CD14-positive monocyte (primary cell): ENCODE measurements around the gene SCRN2. TPM values are rescaled to one million over a fixed set of nuclear protein-coding genes. Genes with fewer than 3 reads are reported as not detected.

Experiments used
- DNase-seq, 3 donors: peaks; one replicate each; pipeline ENCODE4 v3.0.0-alpha.2; 2011 to 2022
- H2AFZ ChIP-seq: 2 replicates; pipeline ENCODE4 v1.6.0; 2012; ENCODE audit warnings: mild to moderate bottlenecking, low read depth, low read length, inconsistent platforms; ENCODE audit not compliant: insufficient read depth, poor library complexity, severe bottlenecking
- H3K27ac ChIP-seq, 2 donors: 1 replicate in 1 of 2; 2 replicates in 1 of 2; pipeline ENCODE4 v1.5.1; 2012 to 2013; ENCODE audit warnings: low read length in 2 of 2, control low read depth in 1 of 2, inconsistent platforms in 1 of 2, low read depth in 1 of 2, mild to moderate bottlenecking in 1 of 2
- H3K27me3 ChIP-seq, 2 donors: one replicate each; pipeline versions ENCODE4 v1.6.0 to v1.6.1; 2011 to 2013; ENCODE audit warnings: low read length in 2 of 2; ENCODE audit not compliant: control insufficient read depth in 2 of 2, insufficient read depth in 2 of 2
- H3K36me3 ChIP-seq, 2 donors: replicated peaks in 1 of 2; 1 replicate in 1 of 2; 2 replicates in 1 of 2; pipeline versions ENCODE4 v1.5.1 to v1.6.1; 2012 to 2013; ENCODE audit warnings: low read length in 2 of 2, control low read depth in 1 of 2, inconsistent platforms in 1 of 2, mild to moderate bottlenecking in 1 of 2; ENCODE audit not compliant: insufficient read depth in 2 of 2, control insufficient read depth in 1 of 2
- H3K4me1 ChIP-seq, 2 donors: 1 replicate in 1 of 2; 2 replicates in 1 of 2; pipeline versions ENCODE4 v1.5.1 to v1.6.1; 2012 to 2013; ENCODE audit warnings: low read length in 2 of 2, control low read depth in 1 of 2, inconsistent platforms in 1 of 2, mild to moderate bottlenecking in 1 of 2, moderate library complexity in 1 of 2; ENCODE audit not compliant: insufficient read depth in 2 of 2, control insufficient read depth in 1 of 2
- H3K4me2 ChIP-seq: replicated peaks from 2 replicates; pipeline ENCODE3; 2012; ENCODE audit warnings: low read length, moderate library complexity, mild to moderate bottlenecking; ENCODE audit not compliant: poor library complexity, severe bottlenecking; ENCODE audit errors: extremely low read depth
- H3K4me3 ChIP-seq, 3 experiments: fragments of 200-600 bp in 1 of 3; sonication (generic) in 1 of 3; replicated peaks in 1 of 3; 1 replicate in 2 of 3; 2 replicates in 1 of 3; pipeline ENCODE4 v1.5.1; 2011 to 2013; ENCODE audit warnings: low read length in 3 of 3, mild to moderate bottlenecking in 3 of 3, control low read depth in 2 of 3, low read depth in 2 of 3, inconsistent platforms in 1 of 3, moderate library complexity in 1 of 3
- H3K79me2 ChIP-seq: 2 replicates; pipeline ENCODE4 v1.6.0; 2012; ENCODE audit warnings: mild to moderate bottlenecking, control low read depth, inconsistent platforms, low read length, moderate library complexity; ENCODE audit not compliant: insufficient read depth
- H3K9ac ChIP-seq: 2 replicates; pipeline ENCODE4 v1.6.0; 2017; ENCODE audit warnings: low read length, mild to moderate bottlenecking; ENCODE audit not compliant: insufficient read depth, poor library complexity, severe bottlenecking
- H3K9me3 ChIP-seq, 2 donors: replicated peaks in 1 of 2; 1 replicate in 1 of 2; 2 replicates in 1 of 2; pipeline versions ENCODE4 v1.5.1 to v1.6.1; 2012 to 2013; ENCODE audit warnings: low read length in 2 of 2, control low read depth in 1 of 2; ENCODE audit not compliant: control insufficient read depth in 1 of 2, insufficient read depth in 1 of 2
- H4K20me1 ChIP-seq: 2 replicates; pipeline ENCODE4 v1.6.0; 2012; ENCODE audit warnings: mild to moderate bottlenecking, low read length, control low read depth, moderate library complexity; ENCODE audit not compliant: insufficient read depth
- H3K27ac Mint-ChIP-seq, 7 donors: one replicate each; pipeline ENCODE4 v1.8.0; 2020; ENCODE audit warnings: mild to moderate bottlenecking in 7 of 7, mixed read lengths in 7 of 7, moderate library complexity in 6 of 7, inconsistent platforms in 2 of 7
- H3K27me3 Mint-ChIP-seq, 3 donors: one replicate each; pipeline ENCODE4 v1.8.0; 2021 to 2022; ENCODE audit warnings: low read depth in 3 of 3, mild to moderate bottlenecking in 3 of 3, mixed read lengths in 3 of 3, moderate library complexity in 3 of 3, inconsistent platforms in 1 of 3
- H3K36me3 Mint-ChIP-seq, 2 donors: one replicate each; pipeline ENCODE4 v1.8.0; 2020; ENCODE audit warnings: mixed read lengths in 2 of 2, inconsistent platforms in 1 of 2, mild to moderate bottlenecking in 1 of 2
- H3K4me1 Mint-ChIP-seq: one replicate; pipeline ENCODE4 v1.8.0; 2020; ENCODE audit warnings: mild to moderate bottlenecking, mixed read lengths
- H3K4me3 Mint-ChIP-seq, 2 donors: one replicate each; pipeline ENCODE4 v1.8.0; 2020; ENCODE audit warnings: mild to moderate bottlenecking in 2 of 2, mixed read lengths in 2 of 2, moderate library complexity in 1 of 2
- H3K9me3 Mint-ChIP-seq, 7 donors: one replicate each; pipeline ENCODE4 v1.8.0; 2020 to 2022; ENCODE audit warnings: mixed read lengths in 7 of 7, mild to moderate bottlenecking in 6 of 7, moderate library complexity in 6 of 7, inconsistent platforms in 2 of 7
- CTCF ChIP-seq: fragments of 200-600 bp; IDR thresholded peaks from one replicate; pipeline ENCODE4 v1.8.0; 2022; ENCODE audit warnings: antibody characterized with exemption, mild to moderate bottlenecking
- WGBS: methylation state at CpG from one replicate; pipeline ENCODE4 v1.1.5; 2013; ENCODE audit warnings: missing lambda C conversion rate; ENCODE audit not compliant: insufficient coverage; 5-methylcytosine and 5-hydroxymethylcytosine counted together
- intact Hi-C, 2 donors: fragments of 100-400 bp; cut with micrococcal nuclease; formaldehyde crosslinking; loops; one replicate each; pipeline versions ENCODE4 v1.15.0 to v1.15.1; 2023
- polyA plus RNA-seq, 3 donors: library from polyadenylated mRNA; depleted of rRNA in 1 of 3; unstranded in 2 of 3; stranded (reverse) in 1 of 3; fragments of 300-500 nt in 2 of 3; fragments of >200 nt in 1 of 3; fragmentation: Illumina TruSeq in 2 of 3; gene quantifications; 1 replicate in 2 of 3; 2 replicates in 1 of 3; pipeline ENCODE4 v1.2.3, GENCODE V29; 2012 to 2021

Gene SCRN2
- polyA plus RNA-seq, 3 donors, result 13.2 to 45.1 (median 14.5) TPM

DNA sequence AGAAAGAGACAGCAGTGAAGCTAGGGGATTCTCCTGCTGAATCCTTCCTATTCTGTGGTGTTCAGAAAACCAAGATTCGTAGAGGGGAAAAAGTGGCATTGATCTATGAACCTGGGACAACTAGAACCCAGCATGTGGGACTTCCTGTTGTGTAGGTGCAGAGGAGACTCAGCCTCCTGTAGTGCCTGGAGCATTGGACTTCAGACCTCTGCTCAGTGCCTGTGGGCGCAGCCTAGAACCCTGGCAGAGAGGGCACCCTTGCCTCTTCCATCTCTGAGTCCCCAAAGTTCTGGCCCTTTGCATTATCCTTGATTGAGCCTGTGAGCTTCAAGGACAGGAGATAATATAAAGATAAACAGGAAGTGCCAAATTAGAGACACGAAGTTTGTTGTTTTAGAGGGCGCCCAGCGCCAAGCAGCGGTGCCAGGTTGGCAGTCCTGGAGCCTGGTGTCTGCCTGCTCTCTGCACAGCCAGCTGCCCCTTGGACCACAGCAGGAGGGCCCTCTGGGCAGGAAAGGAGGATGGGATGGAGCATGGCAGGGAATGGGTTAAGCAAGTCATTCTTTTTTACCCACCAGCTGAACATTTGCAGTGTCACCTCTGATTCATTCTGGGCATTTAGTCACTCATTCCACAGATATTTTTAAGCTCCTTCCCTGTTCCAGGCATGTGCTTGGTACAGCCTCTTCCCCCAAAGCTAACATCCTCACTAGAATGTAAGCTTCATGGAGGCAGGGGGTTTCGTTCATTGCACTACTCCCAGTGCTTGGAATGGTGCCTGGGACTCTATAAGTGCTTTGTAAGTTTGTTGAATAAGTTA, 21.8 kb upstream of the SCRN2 start:
- 76% methylated on average over 6 of the region's 7 CpGs for WGBS
- peak overlapping the region in 1 of 7 donors; percentile 19 for H3K27ac Mint-ChIP-seq
- no peak overlapping the region for H3K4me2 ChIP-seq

DNA sequence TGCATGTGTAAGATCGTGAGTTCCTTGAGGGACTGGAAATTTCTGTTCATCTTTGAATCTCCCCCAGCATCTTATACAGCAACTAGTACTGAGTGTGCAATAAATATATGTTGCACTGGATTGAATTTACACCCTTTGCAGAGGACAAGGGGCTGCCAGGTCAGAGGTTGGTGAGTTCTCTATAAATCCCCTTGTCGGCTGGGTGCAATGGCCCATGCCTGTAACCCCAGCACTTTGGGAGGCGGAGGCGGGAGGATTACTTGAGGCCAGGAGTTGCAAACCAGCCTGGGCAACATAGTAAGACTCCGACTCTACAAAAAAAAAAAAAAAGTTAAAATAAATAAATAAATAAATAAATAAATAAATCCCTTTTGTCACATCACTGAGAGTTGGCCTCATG, 19.3 kb upstream of the SCRN2 start:
- H3K27me3 ChIP-seq, result peaks cover 0 to 6% of the 10 kb centered on the region in 2 donors
- Mint-ChIP-seq H3K36me3 (no peaks in the 10 kb centered on the region), H3K4me3 (no peak overlapping the region), H3K27ac (no peak overlapping the region), H3K9me3 (peaks cover 0 to under 1% (median 0%) of the 10 kb centered on the region in 7 donors), H3K27me3 (peaks cover 9 to 25% (median 15%) of the 10 kb centered on the region in 3 donors), H3K4me1 (peaks cover 14% of the 10 kb centered on the region)
- no peaks in the 10 kb centered on the region for H4K20me1 ChIP-seq
- no peak overlapping the region for H3K4me2 ChIP-seq
- no peak for DNase-seq
- H3K9ac ChIP-seq, result no peak overlapping the region
- H3K27ac ChIP-seq, result no peak overlapping the region
- H3K4me1 ChIP-seq, result no peaks in the 10 kb centered on the region
- no peaks in the 10 kb centered on the region for H3K36me3 ChIP-seq
- no peak for TF ChIP-seq CTCF
- H3K4me3 ChIP-seq, result no peak overlapping the region
- H3K79me2 ChIP-seq, result no peaks in the 10 kb centered on the region
- no peak overlapping the region for H2AFZ ChIP-seq
- intact Hi-C loops, result no loop called here
- H3K9me3 ChIP-seq, result no peaks in the 10 kb centered on the region
- WGBS, result no CpG with 5 or more reads among the region's 5 CpGs

More for the DNA sequence above, 21.8 kb upstream of the SCRN2 start:
- H3K9me3 Mint-ChIP-seq, result no peaks in the 10 kb centered on the region
- Histone ChIP-seq H4K20me1 (no peaks in the 10 kb centered on the region), H3K36me3 (no peaks in the 10 kb centered on the region), H3K9ac (no peak overlapping the region), H2AFZ (peak overlapping the region; percentile 51), H3K4me3 (no peak overlapping the region), H3K4me1 (no peaks in the 10 kb centered on the region), H3K27me3 (no peaks in the 10 kb centered on the region), H3K9me3 (no peaks in the 10 kb centered on the region), H3K27ac (no peak overlapping the region), H3K79me2 (no peaks in the 10 kb centered on the region)
- H3K27me3 Mint-ChIP-seq, result peaks cover 13 to 24% (median 15%) of the 10 kb centered on the region in 3 donors
- H3K4me1 Mint-ChIP-seq, result peaks cover 12% of the 10 kb centered on the region
- intact Hi-C loops, result no loop called here
- DNase-seq, result no peak
- no peaks in the 10 kb centered on the region for H3K36me3 Mint-ChIP-seq
- no peak for TF ChIP-seq CTCF
- no peak overlapping the region for H3K4me3 Mint-ChIP-seq
